ENCODE data around the gene EXTL2. TPM values are rescaled to one million over a fixed set of nuclear protein-coding genes. Genes with fewer than 3 reads are reported as not detected.

Gene EXTL2
- polyA plus RNA-seq, 1 donor (not counting 4 experiments of a cell fraction or from before 2014, with no cell fraction given) = 20.2 TPM

DNA sequence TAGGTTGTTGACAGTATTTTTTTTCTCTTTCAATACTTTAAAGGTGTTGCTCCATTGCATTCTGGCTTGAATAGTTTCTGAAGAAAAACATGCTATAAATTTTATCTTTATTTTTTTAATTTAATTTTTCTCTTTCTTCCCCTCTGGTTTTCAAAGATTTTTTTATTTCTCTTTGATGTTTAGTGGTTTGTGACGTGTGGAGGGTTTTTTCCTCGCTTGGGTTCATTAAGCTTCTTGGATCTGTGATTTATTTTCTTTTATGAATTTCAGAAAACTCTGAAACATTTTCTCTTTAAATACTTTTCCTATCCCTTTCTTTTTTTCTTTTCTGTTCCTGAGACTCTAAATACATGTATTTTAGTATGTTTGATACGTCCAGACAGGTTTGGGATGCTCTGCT, 10.5 kb upstream of the EXTL2 start:
- Histone ChIP-seq H3K4me3 (ENCODE audit: control insufficient read depth in 2 of 3, extremely low read depth in 1 of 3, insufficient read depth in 2 of 3, low read depth in 1 of 3, low read length in 3 of 3) (no peak overlapping the region), H3K36me3 (ENCODE audit: control insufficient read depth in 2 of 2, extremely low read depth in 1 of 2, insufficient read depth in 2 of 2, low read length in 2 of 2) (peaks cover 9 to 10% of the 10 kb centered on the region in 2 experiments), H3K9me1 (ENCODE audit: control insufficient read depth, extremely low read depth, insufficient read depth, low read length) (no peaks in the 10 kb centered on the region), H3K27ac (ENCODE audit: control insufficient read depth, insufficient read depth, low read length) (no peak overlapping the region), H2AFZ (ENCODE audit: control insufficient read depth, low read length) (no peak overlapping the region), H3K79me2 (ENCODE audit: control insufficient read depth, insufficient read depth, low read length) (peaks cover 10% of the 10 kb centered on the region), H3K4me2 (ENCODE audit: control insufficient read depth, extremely low read depth, insufficient read depth, low read depth, low read length) (no peak overlapping the region), H3K27me3 (ENCODE audit: control insufficient read depth, extremely low read depth, insufficient read depth, low read length) (no peaks in the 10 kb centered on the region), H4K20me1 (ENCODE audit: control insufficient read depth, extremely low read depth, insufficient read depth, low read length) (no peaks in the 10 kb centered on the region), H3K9ac (ENCODE audit: control insufficient read depth, extremely low read depth, insufficient read depth, low read length) (no peak overlapping the region), H3K4me1 (ENCODE audit: control insufficient read depth, extremely low read depth, insufficient read depth, low read length) (no peaks in the 10 kb centered on the region), H3K9me3 (ENCODE audit: control insufficient read depth, low read depth, low read length) (no peaks in the 10 kb centered on the region)
- DNase-seq (ENCODE audit: low read depth, low spot score) = no peak
- dilution Hi-C loops (cut with MboI; ENCODE audit: extremely low pct_ligation_motif_present, low sequenced_read_pairs) = no loop called here
- TF ChIP-seq, protein P1, sequence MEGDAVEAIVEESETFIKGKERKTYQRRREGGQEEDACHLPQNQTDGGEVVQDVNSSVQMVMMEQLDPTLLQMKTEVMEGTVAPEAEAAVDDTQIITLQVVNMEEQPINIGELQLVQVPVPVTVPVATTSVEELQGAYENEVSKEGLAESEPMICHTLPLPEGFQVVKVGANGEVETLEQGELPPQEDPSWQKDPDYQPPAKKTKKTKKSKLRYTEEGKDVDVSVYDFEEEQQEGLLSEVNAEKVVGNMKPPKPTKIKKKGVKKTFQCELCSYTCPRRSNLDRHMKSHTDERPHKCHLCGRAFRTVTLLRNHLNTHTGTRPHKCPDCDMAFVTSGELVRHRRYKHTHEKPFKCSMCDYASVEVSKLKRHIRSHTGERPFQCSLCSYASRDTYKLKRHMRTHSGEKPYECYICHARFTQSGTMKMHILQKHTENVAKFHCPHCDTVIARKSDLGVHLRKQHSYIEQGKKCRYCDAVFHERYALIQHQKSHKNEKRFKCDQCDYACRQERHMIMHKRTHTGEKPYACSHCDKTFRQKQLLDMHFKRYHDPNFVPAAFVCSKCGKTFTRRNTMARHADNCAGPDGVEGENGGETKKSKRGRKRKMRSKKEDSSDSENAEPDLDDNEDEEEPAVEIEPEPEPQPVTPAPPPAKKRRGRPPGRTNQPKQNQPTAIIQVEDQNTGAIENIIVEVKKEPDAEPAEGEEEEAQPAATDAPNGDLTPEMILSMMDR (optimal IDR thresholded peaks at IDR 0.05 in 1 of 3, IDR thresholded peaks at IDR 0.05 in 1 of 3, conservative IDR thresholded peaks at IDR 0.05 in 1 of 3; ENCODE audit: extremely low read depth in 1 of 3, insufficient read depth in 2 of 3, low read length in 3 of 3) = no peak
- TF ChIP-seq EZH2 (IDR thresholded peaks at IDR 0.05; ENCODE audit: low read length) = no peak
- FAIRE-seq = no peak

DNA sequence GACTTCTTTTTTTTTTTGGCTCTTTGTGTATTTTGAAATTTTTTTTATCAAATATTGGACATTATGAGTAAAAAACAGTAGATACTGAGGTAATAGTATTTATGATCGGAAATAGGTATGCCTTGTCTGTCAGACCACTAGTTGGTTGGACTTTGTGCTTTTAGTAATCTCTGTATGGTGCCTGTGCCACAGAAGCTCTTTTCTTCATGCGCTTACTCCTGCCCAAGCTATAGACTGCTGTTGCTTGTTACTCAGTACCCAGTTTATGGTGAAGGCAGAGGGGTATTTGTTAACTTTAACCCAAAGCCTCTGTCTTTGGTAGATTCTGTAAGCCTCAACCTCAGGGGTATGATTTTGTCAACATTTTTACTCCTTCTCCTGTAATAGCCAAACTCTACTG, 9.9 kb upstream of the EXTL2 start:
- Histone ChIP-seq H4K20me1 (ENCODE audit: control insufficient read depth, extremely low read depth, insufficient read depth, low read length) (no peaks in the 10 kb centered on the region), H3K36me3 (ENCODE audit: control insufficient read depth in 2 of 2, extremely low read depth in 1 of 2, insufficient read depth in 2 of 2, low read length in 2 of 2) (peaks cover 10 to 12% of the 10 kb centered on the region in 2 experiments), H3K9me1 (ENCODE audit: control insufficient read depth, extremely low read depth, insufficient read depth, low read length) (no peaks in the 10 kb centered on the region), H3K4me1 (ENCODE audit: control insufficient read depth, extremely low read depth, insufficient read depth, low read length) (no peaks in the 10 kb centered on the region), H3K27me3 (ENCODE audit: control insufficient read depth, extremely low read depth, insufficient read depth, low read length) (no peaks in the 10 kb centered on the region), H3K9ac (ENCODE audit: control insufficient read depth, extremely low read depth, insufficient read depth, low read length) (no peak overlapping the region), H3K79me2 (ENCODE audit: control insufficient read depth, insufficient read depth, low read length) (peaks cover 10% of the 10 kb centered on the region), H3K4me3 (ENCODE audit: control insufficient read depth in 2 of 3, extremely low read depth in 1 of 3, insufficient read depth in 2 of 3, low read depth in 1 of 3, low read length in 3 of 3) (no peak overlapping the region), H2AFZ (ENCODE audit: control insufficient read depth, low read length) (no peak overlapping the region), H3K27ac (ENCODE audit: control insufficient read depth, insufficient read depth, low read length) (no peak overlapping the region), H3K9me3 (ENCODE audit: control insufficient read depth, low read depth, low read length) (no peaks in the 10 kb centered on the region), H3K4me2 (ENCODE audit: control insufficient read depth, extremely low read depth, insufficient read depth, low read depth, low read length) (no peak overlapping the region)
- DNase-seq (ENCODE audit: low read depth, low spot score) (no peak), FAIRE-seq (no peak)
- dilution Hi-C loops (cut with MboI; ENCODE audit: extremely low pct_ligation_motif_present, low sequenced_read_pairs) = no loop called here
- TF ChIP-seq EZH2 (IDR thresholded peaks at IDR 0.05; ENCODE audit: low read length) = no peak
- TF ChIP-seq, protein P1 (optimal IDR thresholded peaks at IDR 0.05 in 1 of 3, IDR thresholded peaks at IDR 0.05 in 1 of 3, conservative IDR thresholded peaks at IDR 0.05 in 1 of 3; ENCODE audit: extremely low read depth in 1 of 3, insufficient read depth in 2 of 3, low read length in 3 of 3) = no peak
